Left hindlimb (tissue), 1 donor: ENCODE measurements around the gene MOK.

ENCODE experiments used
- DNase-seq: peaks from one replicate; pipeline ENCODE4 v3.0.0-alpha.2; 2018

MOK gene

GRCh38 chr14:102282751-102283465 is 22.1 kb downstream of the MOK start:
- DNase-seq: no peak

- no peak for DNase-seq
Measured at GRCh38 chr14:102280376-102280962, 24.5 kb downstream of the MOK start.

GRCh38 chr14:102279688-102280348 is 25.1 kb downstream of the MOK start:
- DNase-seq: no peak

GRCh38 chr14:102279282-102279681 is 25.7 kb downstream of the MOK start:
- no peak for DNase-seq

- DNase-seq: no peak
Measured at GRCh38 chr14:102278631-102278935, 26.4 kb downstream of the MOK start.

- DNase-seq: no peak
Measured at GRCh38 chr14:102277874-102278630, 26.9 kb downstream of the MOK start.

- no peak for DNase-seq
Measured at GRCh38 chr14:102275866-102276265, 29.1 kb downstream of the MOK start.

GRCh38 chr14:102272392-102272791 is 32.6 kb downstream of the MOK start:
- DNase-seq: no peak

GRCh38 chr14:102264775-102265174 is 40.2 kb downstream of the MOK start:
- no peak for DNase-seq

- no peak for DNase-seq
Measured at GRCh38 chr14:102264355-102264754, 40.6 kb downstream of the MOK start.

GRCh38 chr14:102262929-102263462 is 42.0 kb downstream of the MOK start:
- DNase-seq: no peak

GRCh38 chr14:102258136-102258535 is 46.8 kb downstream of the MOK start:
- no peak for DNase-seq

GRCh38 chr14:102256716-102257115 is 48.2 kb downstream of the MOK start:
- DNase-seq: no peak

- DNase-seq: no peak
Measured at GRCh38 chr14:102255401-102256190, 49.4 kb downstream of the MOK start.

GRCh38 chr14:102252834-102253801 is 51.8 kb downstream of the MOK start:
- DNase-seq: no peak

GRCh38 chr14:102251161-102251560 is 53.8 kb downstream of the MOK start:
- DNase-seq: no peak

- no peak for DNase-seq
Measured at GRCh38 chr14:102250636-102251035, 54.3 kb downstream of the MOK start.

GRCh38 chr14:102249981-102250380 is 55.0 kb downstream of the MOK start:
- no peak for DNase-seq

GRCh38 chr14:102249041-102249440 is 55.9 kb downstream of the MOK start:
- DNase-seq: no peak

- no peak for DNase-seq
Measured at GRCh38 chr14:102248121-102248520, 56.8 kb downstream of the MOK start.

- DNase-seq: no peak
Measured at GRCh38 chr14:102246071-102246470, 58.9 kb downstream of the MOK start.
